Measurements from ENCODE around the gene USP5. TPM values are rescaled to one million over a fixed set of nuclear protein-coding genes. Genes with fewer than 3 reads are reported as not detected.

Gene USP5
- total RNA-seq = 108 and 110 TPM in 2 replicates

- H3K4me3 Mint-ChIP-seq = peak within 1 kb of the TSS; percentile 100
- DNase-seq (peak; percentile 91), ATAC-seq (ENCODE audit: low read depth) (peak; percentile 78)
- H3K4me1 Mint-ChIP-seq = peaks cover 30% of the 10 kb centered on the region
- intact Hi-C loops (cut with micrococcal nuclease) = loop anchor here (1.0 to 5.0 kb wide), 19 partner anchors 15 to 1230 kb away; partner anchors contain the start of genes C1RL, CHD4, COPS7A and EMG1
- ChIA-PET POLR2A (interaction anchor here (0.6 to 7.5 kb wide), 36 partner anchors 9 to 994 kb away, joined by 3 to 190 read pairs (median 6); partner anchors contain the start of genes C12orf57, C1RL, COPS7A and GAPDH), CTCF (interaction anchor here (0.8 to 4.0 kb wide), 7 partner anchors 16 to 281 kb away, joined by 3 to 34 read pairs (median 8); partner anchors contain the start of genes MLF2, SPSB2 and TPI1)
- peaks cover 29% of the 10 kb centered on the region for H3K36me3 Mint-ChIP-seq (ENCODE audit: low read depth)
- no peaks in the 10 kb centered on the region for H3K9me3 Mint-ChIP-seq
- TF ChIP-seq CTCF (IDR thresholded peaks at IDR 0.05) = no peak
- H3K27ac Mint-ChIP-seq = peak within 1 kb of the TSS; percentile 99
- no peaks in the 10 kb centered on the region for H3K27me3 Mint-ChIP-seq
Measured at GRCh38 chr12:6851921-6852650, at the start of gene USP5. TSS of gene USP5 (plus strand) at chr12:6852150. CDS start at chr12:6852180, 30 bp downstream.

GRCh38 chr12:6807170-6807569, 44.8 kb upstream of the USP5 start:
- no peak for ATAC-seq (ENCODE audit: low read depth)
- POLR2A ChIA-PET = no interaction called here
- no peak for DNase-seq
- Mint-ChIP-seq H3K4me3 (no peak overlapping the region), H3K9me3 (no peaks in the 10 kb centered on the region), H3K27me3 (peaks cover 2% of the 10 kb centered on the region), H3K27ac (no peak overlapping the region), H3K4me1 (peaks cover 1% of the 10 kb centered on the region), H3K36me3 (ENCODE audit: low read depth) (no peaks in the 10 kb centered on the region)
- CTCF ChIA-PET = no interaction called here
- TF ChIP-seq CTCF (IDR thresholded peaks at IDR 0.05) = no peak
- intact Hi-C loops (cut with micrococcal nuclease) = no loop called here

GRCh38 chr12:6809056-6809455, 42.9 kb upstream of the USP5 start:
- intact Hi-C loops (cut with micrococcal nuclease) = no loop called here
- Mint-ChIP-seq H3K27me3 (peaks cover 1% of the 10 kb centered on the region), H3K9me3 (no peaks in the 10 kb centered on the region), H3K36me3 (ENCODE audit: low read depth) (no peaks in the 10 kb centered on the region), H3K4me1 (peaks cover 12% of the 10 kb centered on the region), H3K4me3 (no peak overlapping the region), H3K27ac (no peak overlapping the region)
- DNase-seq (no peak), ATAC-seq (ENCODE audit: low read depth) (no peak)
- TF ChIP-seq CTCF (IDR thresholded peaks at IDR 0.05) = no peak
- ChIA-PET CTCF (no interaction called here), POLR2A (interaction anchor here (0.7 kb wide), 1 partner anchor 12 kb away, joined by 3 read pairs; no protein-coding TSS in a partner anchor)

GRCh38 chr12:6810758-6811157, 41.2 kb upstream of the USP5 start:
- Mint-ChIP-seq H3K36me3 (ENCODE audit: low read depth) (no peaks in the 10 kb centered on the region), H3K27ac (no peak overlapping the region), H3K27me3 (no peaks in the 10 kb centered on the region), H3K4me3 (no peak overlapping the region), H3K9me3 (no peaks in the 10 kb centered on the region), H3K4me1 (peaks cover 12% of the 10 kb centered on the region)
- CTCF ChIA-PET = interaction anchor here (1.2 kb wide), 1 partner anchor 44 kb away, joined by 3 read pairs; no protein-coding TSS in a partner anchor
- intact Hi-C loops (cut with micrococcal nuclease) = no loop called here
- DNase-seq (no peak), ATAC-seq (ENCODE audit: low read depth) (no peak)
- no peak for TF ChIP-seq CTCF (IDR thresholded peaks at IDR 0.05)
- POLR2A ChIA-PET = no interaction called here

GRCh38 chr12:6813363-6813762, 38.6 kb upstream of the USP5 start:
- H3K36me3 Mint-ChIP-seq (ENCODE audit: low read depth) = no peaks in the 10 kb centered on the region
- TF ChIP-seq CTCF (IDR thresholded peaks at IDR 0.05) = no peak
- no peak overlapping the region for H3K27ac Mint-ChIP-seq
- CTCF ChIA-PET = no interaction called here
- no peak overlapping the region for H3K4me3 Mint-ChIP-seq
- intact Hi-C loops (cut with micrococcal nuclease) = no loop called here
- no peak for ATAC-seq (ENCODE audit: low read depth)
- no peaks in the 10 kb centered on the region for H3K9me3 Mint-ChIP-seq
- POLR2A ChIA-PET = interaction anchor here (0.6 to 0.7 kb wide), 3 partner anchors 13 to 214 kb away, joined by 4 to 11 read pairs (median 5); no protein-coding TSS in a partner anchor
- H3K4me1 Mint-ChIP-seq = peaks cover 12% of the 10 kb centered on the region
- no peak for DNase-seq
- no peaks in the 10 kb centered on the region for H3K27me3 Mint-ChIP-seq

All from activated B cell treated with CpG ODN at 0.5 μM for 24 hours (primary cell).